H1 (cell line): ENCODE data around the gene KIAA0319L. TPM values are rescaled to one million over a fixed set of nuclear protein-coding genes. Genes with fewer than 3 reads are reported as not detected.

Experiments used
- CTCF ChIA-PET: fragments of 300-600 bp; sonication (Branson Sonifier 250); formaldehyde crosslinking; loops from one replicate; lab custom pipeline; 2021; ENCODE audit not compliant: partially characterized antibody; lab: Charles Lee
- POLR2A ChIA-PET: fragments of 300-600 bp; sonication (Branson Sonifier 250); formaldehyde crosslinking; loops from one replicate; lab custom pipeline; 2021; ENCODE audit warnings: inconsistent platforms; ENCODE audit not compliant: partially characterized antibody; lab: Charles Lee
- DNase-seq, 2 experiments: peaks; one replicate each; pipeline versions ENCODE4 v3.0.0 to v3.0.0-alpha.2; 2010 to 2022; ENCODE audit warnings: low spot score in 2 of 2, low read depth in 1 of 2, mixed read lengths in 1 of 2
- FAIRE-seq: peaks from 2 replicates; lab custom pipeline; 2011; peaks lifted over from hg19 to GRCh38; lab: Jason Lieb, UNC
- H2AFZ ChIP-seq: 2 replicates; pipeline ENCODE4 v1.8.1; 2012; ENCODE audit warnings: low read length, inconsistent platforms
- H2AK5ac ChIP-seq: 2 replicates; pipeline ENCODE4 v1.6.1; 2013; ENCODE audit warnings: low read depth, low read length
- H2BK120ac ChIP-seq: replicated peaks from 2 replicates; pipeline ENCODE3; 2013; ENCODE audit warnings: low read depth, low read length, inconsistent platforms
- H2BK12ac ChIP-seq: 2 replicates; pipeline ENCODE4 v1.6.1; 2013; ENCODE audit warnings: low read depth, low read length
- H2BK15ac ChIP-seq: 2 replicates; pipeline ENCODE4 v1.6.1; 2013; ENCODE audit warnings: low read length
- H2BK20ac ChIP-seq: 2 replicates; pipeline ENCODE4 v1.6.1; 2013; ENCODE audit warnings: low read length
- H2BK5ac ChIP-seq: 2 replicates; pipeline ENCODE4 v1.6.1; 2013; ENCODE audit warnings: low read depth, low read length
- H3K14ac ChIP-seq: 2 replicates; pipeline ENCODE4 v1.6.1; 2013; ENCODE audit warnings: inconsistent platforms; ENCODE audit not compliant: insufficient read length
- H3K18ac ChIP-seq: 2 replicates; pipeline ENCODE4 v1.6.1; 2013; ENCODE audit warnings: low read length; ENCODE audit errors: extremely low read depth
- H3K23ac ChIP-seq: 2 replicates; pipeline ENCODE4 v1.6.1; 2013; ENCODE audit warnings: inconsistent platforms; ENCODE audit not compliant: insufficient read length
- H3K23me2 ChIP-seq: 2 replicates; pipeline ENCODE4 v1.6.1; 2013; ENCODE audit warnings: low read depth, low read length
- H3K27ac ChIP-seq: 2 replicates; pipeline ENCODE4 v1.6.1; 2011; ENCODE audit warnings: low read depth, low read length, inconsistent platforms
- H3K27me3 ChIP-seq, 4 experiments: replicated peaks in 1 of 4; 1 replicate in 1 of 4; 2 replicates in 3 of 4; pipeline versions ENCODE4 v1.6.1 to v1.8.1; 2011 to 2013; ENCODE audit warnings: low read length in 3 of 4, mild to moderate bottlenecking in 3 of 4, inconsistent platforms in 2 of 4, mixed read lengths in 2 of 4, moderate library complexity in 1 of 4; ENCODE audit not compliant: control insufficient read depth in 3 of 4, insufficient read depth in 3 of 4; ENCODE audit errors: extremely low read depth in 1 of 4
- H3K36me3 ChIP-seq, 4 experiments: 2 replicates each; pipeline versions ENCODE4 v1.6.1 to v1.8.1; 2011 to 2013; ENCODE audit warnings: mild to moderate bottlenecking in 4 of 4, low read length in 3 of 4, moderate library complexity in 2 of 4, control low read depth in 1 of 4, inconsistent platforms in 1 of 4; ENCODE audit not compliant: insufficient read depth in 4 of 4, control insufficient read depth in 2 of 4
- H3K4ac ChIP-seq: replicated peaks from 2 replicates; pipeline ENCODE3; 2013; ENCODE audit warnings: low read length, low read depth, mixed read lengths, inconsistent platforms; ENCODE audit not compliant: insufficient read length
- H3K4me1 ChIP-seq, 4 experiments: replicated peaks in 1 of 4; 1 replicate in 1 of 4; 2 replicates in 3 of 4; pipeline versions ENCODE4 v1.6.1 to v1.8.1; 2011 to 2013; ENCODE audit warnings: low read length in 3 of 4, inconsistent platforms in 2 of 4, mixed read lengths in 1 of 4; ENCODE audit not compliant: insufficient read depth in 4 of 4, control insufficient read depth in 3 of 4
- H3K4me2 ChIP-seq, 2 experiments: 2 replicates each; pipeline versions ENCODE4 v1.6.1 to v1.8.1; 2011 to 2013; ENCODE audit warnings: low read depth in 2 of 2, low read length in 2 of 2, control low read depth in 1 of 2, inconsistent platforms in 1 of 2, mild to moderate bottlenecking in 1 of 2; ENCODE audit not compliant: insufficient read depth in 1 of 2
- H3K4me3 ChIP-seq, 4 experiments: fragments of 200-600, 300-600 bp in 1 of 4; sonication (generic), shearing (Covaris generic), sonication (Bioruptor Twin) in 1 of 4; 2 replicates each; pipeline versions ENCODE4 v1.5.1 to v1.8.1; 2011 to 2016; ENCODE audit warnings: low read length in 4 of 4, low read depth in 3 of 4, control low read depth in 2 of 4, inconsistent platforms in 2 of 4, mild to moderate bottlenecking in 2 of 4, mixed read lengths in 1 of 4, moderate library complexity in 1 of 4; ENCODE audit not compliant: insufficient read depth in 2 of 4; ENCODE audit errors: extremely low read depth in 1 of 4
- H3K56ac ChIP-seq: replicated peaks from 2 replicates; pipeline ENCODE3; 2013; ENCODE audit warnings: low read depth, mild to moderate bottlenecking, mixed read lengths, low read length, inconsistent platforms; ENCODE audit not compliant: insufficient read length
- H3K79me1 ChIP-seq: 2 replicates; pipeline ENCODE4 v1.6.1; 2013; ENCODE audit warnings: low read depth, low read length, control low read depth
- H3K79me2 ChIP-seq, 2 experiments: 2 replicates each; pipeline versions ENCODE4 v1.6.1 to v1.8.1; 2012 to 2013; ENCODE audit warnings: low read length in 2 of 2, mild to moderate bottlenecking in 2 of 2, inconsistent platforms in 1 of 2; ENCODE audit not compliant: insufficient read depth in 2 of 2, control insufficient read depth in 1 of 2
- H3K9ac ChIP-seq, 4 experiments: replicated peaks in 1 of 4; 1 replicate in 1 of 4; 2 replicates in 3 of 4; pipeline versions ENCODE4 v1.6.1 to v1.8.1; 2011 to 2013; ENCODE audit warnings: low read depth in 3 of 4, low read length in 3 of 4, control low read depth in 2 of 4, mild to moderate bottlenecking in 2 of 4, moderate library complexity in 2 of 4, inconsistent platforms in 1 of 4; ENCODE audit errors: extremely low read depth in 1 of 4
- H3K9me3 ChIP-seq, 2 experiments: 2 replicates each; pipeline versions ENCODE4 v1.6.1 to v1.8.1; 2012 to 2013; ENCODE audit warnings: mild to moderate bottlenecking in 2 of 2, moderate library complexity in 2 of 2, control low read depth in 1 of 2, inconsistent platforms in 1 of 2, low read depth in 1 of 2, low read length in 1 of 2, mixed read lengths in 1 of 2; ENCODE audit not compliant: insufficient read depth in 2 of 2
- H4K20me1 ChIP-seq, 2 experiments: replicated peaks in 1 of 2; 2 replicates each; pipeline versions ENCODE3 to v1.8.1; 2011 to 2013; ENCODE audit warnings: inconsistent platforms in 2 of 2, low read length in 2 of 2, mild to moderate bottlenecking in 1 of 2; ENCODE audit not compliant: insufficient read depth in 2 of 2, control insufficient read depth in 1 of 2
- H4K5ac ChIP-seq: 2 replicates; pipeline ENCODE4 v1.6.1; 2013; ENCODE audit warnings: low read length, low read depth, mixed read lengths, inconsistent platforms; ENCODE audit not compliant: insufficient read length
- H4K8ac ChIP-seq: 2 replicates; pipeline ENCODE4 v1.8.0; 2013; ENCODE audit warnings: mild to moderate bottlenecking, moderate library complexity, low read length, inconsistent platforms; ENCODE audit not compliant: insufficient read depth; ENCODE audit errors: extremely low read depth
- H4K91ac ChIP-seq: replicated peaks from 2 replicates; pipeline ENCODE3; 2013; ENCODE audit warnings: low read length, mixed read lengths, inconsistent platforms; ENCODE audit not compliant: insufficient read length
- RNF2 ChIP-seq: fragments of 200-900, 300-1000 bp; sonication (generic); IDR thresholded peaks from 2 replicates; pipeline ENCODE4 v1.7.1; 2016; ENCODE audit warnings: borderline replicate concordance, low read depth, mild to moderate bottlenecking, antibody characterized with exemption, low read length; ENCODE audit not compliant: poor library complexity, severe bottlenecking; ENCODE audit errors: missing control alignments
- WGBS, 2 experiments: shearing (Covaris generic) in 1 of 2; methylation state at CpG; one replicate each; pipeline versions ENCODE4 v1.1.6 to v1.1.7; 2013 to 2015; ENCODE audit warnings: low lambda C conversion rate in 2 of 2, mixed read lengths in 2 of 2, inconsistent platforms in 1 of 2, low coverage in 1 of 2, missing lambda C conversion rate in 1 of 2; ENCODE audit not compliant: insufficient replicate concordance in 2 of 2, insufficient coverage in 1 of 2, insufficient read length in 1 of 2; ENCODE audit errors: extremely low coverage in 1 of 2, missing lambda C conversion rate in 1 of 2; 5-methylcytosine and 5-hydroxymethylcytosine counted together
- polyA plus RNA-seq, 7 experiments: library from polyadenylated mRNA; depleted of rRNA in 3 of 7; stranded (reverse) in 5 of 7; unstranded in 2 of 7; fragments of >200 nt in 5 of 7; fragments of 200-250 nt in 2 of 7; gene quantifications; 1 replicate in 5 of 7; 2 replicates in 1 of 7; 4 replicates in 1 of 7; pipeline versions ENCODE4 v1.2.1 to v1.2.3, GENCODE V29; 2011 to 2013; ENCODE audit warnings: missing spikeins in 2 of 7, mixed read lengths in 2 of 7
- total RNA-seq: library from RNA; stranded (reverse); fragmentation: NEBNext Ultra II Directional; extraction: Animal tissue kit (Norgen Biotek cat#: 25700); gene quantifications from 2 replicates; pipeline ENCODE4 v1.2.1, GENCODE V29; 2021

KIAA0319L gene
- total and polyA plus RNA-seq, 2 of the 8 experiments (the other 6 are each of a cell fraction or from before 2014, with no cell fraction given): 40.1 to 55.7 TPM

GRCh38 chr1:35519432-35519831 lies 37.8 kb downstream of the KIAA0319L start:
- Histone ChIP-seq H3K23me2 (no peaks in the 10 kb centered on the region), H2BK5ac (no peak overlapping the region), H2BK12ac (no peak overlapping the region), H2BK20ac (no peak overlapping the region), H4K20me1 (no peaks in the 10 kb centered on the region), H3K4me1 (peaks cover 0 to 6% (median 0%) of the 10 kb centered on the region in 4 experiments; a peak in 1 of 7 replicates), H3K9me3 (peaks cover 3 to 9% of the 10 kb centered on the region in 2 experiments; a peak in 3 of 4 replicates), H3K56ac (no peak overlapping the region), H3K9ac (no peak overlapping the region), H3K18ac (no peak overlapping the region), H2AFZ (no peak overlapping the region), H3K4me2 (no peak overlapping the region), H3K79me1 (0 out of 2 replicates have a peak, but pooled peaks cover 2% of the 10 kb centered on the region), H2BK15ac (no peak overlapping the region), H3K4me3 (no peak overlapping the region), H2BK120ac (no peak overlapping the region)
- no peak for DNase-seq
- ChIA-PET CTCF (interaction anchor here (0.9 kb wide), 1 partner anchor 69 kb away, joined by 3 read pairs; no protein-coding TSS in a partner anchor), POLR2A (no interaction called here)
- FAIRE-seq: no peak
- 92% methylated on average over 2 of the region's 2 CpGs; no CpG with 5 or more reads in 1 of the 2 experiments for WGBS, 2 experiments
- TF ChIP-seq RNF2: no peak
- TF ChIP-seq, all 59 proteins: peak for 0
- Histone ChIP-seq H3K23ac (no peak overlapping the region), H4K91ac (no peak overlapping the region), H3K27me3 (no peaks in the 10 kb centered on the region), H2AK5ac (no peak overlapping the region), H3K4ac (no peak overlapping the region), H4K5ac (no peak overlapping the region), H3K36me3 (no peaks in the 10 kb centered on the region; a peak in 1 of 8 replicates), H3K27ac (no peak overlapping the region), H4K8ac (no peak overlapping the region), H3K14ac (no peak overlapping the region), H3K79me2 (peaks cover 0 to 39% of the 10 kb centered on the region in 2 experiments; a peak in 2 of 4 replicates)
